Gastrocnemius medialis (tissue), 4 donors: ENCODE data around the gene LARP4B.

Experiments used
- CTCF ChIP-seq, 5 experiments: fragments of 450-650 bp in 3 of 5; fragments of 200-600 bp in 2 of 5; sonication (generic) in 2 of 5; IDR thresholded peaks in 4 of 5; conservative IDR thresholded peaks in 1 of 5; 1 replicate in 4 of 5; 2 replicates in 1 of 5; pipeline ENCODE4 v1.5.1; 2016 to 2019; ENCODE audit warnings: antibody characterized with exemption in 5 of 5, mild to moderate bottlenecking in 3 of 5, moderate library complexity in 3 of 5
- POLR2A ChIP-seq, 2 donors: fragments of 450-650 bp; IDR thresholded peaks; one replicate each; pipeline ENCODE4 v1.6.1; 2017; ENCODE audit warnings: antibody characterized with exemption in 2 of 2, mild to moderate bottlenecking in 2 of 2, moderate library complexity in 2 of 2

- TF ChIP-seq CTCF (IDR thresholded peaks at IDR 0.05 in 4 of 5, conservative IDR thresholded peaks at IDR 0.05 in 1 of 5) (no peak), POLR2A (IDR thresholded peaks at IDR 0.05) (no peak)
Measured at GRCh38 chr10:797179-797578, 134.3 kb downstream of the LARP4B start.
